Measurements from ENCODE around the gene LRRC37A. TPM values are rescaled to one million over a fixed set of nuclear protein-coding genes. Genes with fewer than 3 reads are reported as not detected.
"Not testable (repeated sequence)": the region's sequence is repeated elsewhere in the genome, so short reads cannot be mapped to it uniquely, and the experiment has no call there.

LRRC37A gene
- 1 to 10 TPM; 2.9 to 5.2 TPM for total RNA-seq
- under 1 TPM; 0.64 to 0.94 TPM for polyA plus RNA-seq
- long read RNA-seq, donor 1 = 0 reads
- long read RNA-seq, donor 2, partial matches to known transcripts = 12 of 12 reads
- long read RNA-seq, donor 2, other reads (novel, unspliced or antisense) = 0 of 12 reads
- long read RNA-seq, donor 3, partial matches to known transcripts = 6 of 6 reads
- long read RNA-seq, donor 3, other reads (novel, unspliced or antisense) = 0 of 6 reads
- long read RNA-seq, donor 4, partial matches to known transcripts = 5 of 5 reads
- long read RNA-seq, donor 4, other reads (novel, unspliced or antisense) = 0 of 5 reads
- long read RNA-seq, donor 5 = 0 reads

GRCh38 chr17:46294831-46295230 lies at the start of gene LRRC37A:
TSS of gene LRRC37A (plus strand) at chr17:46295131. CDS start at chr17:46295134, 3 bp downstream.
- H3K9ac ChIP-seq (ENCODE audit: insufficient read depth in 1 of 2, low read length in 2 of 2); DNase-seq; H3K36me3 ChIP-seq (ENCODE audit: control insufficient read depth in 4 of 4, insufficient read depth in 4 of 4, low read length in 4 of 4); ATAC-seq (ENCODE audit: insufficient read depth, low FRiP score); H3K4me1 ChIP-seq (ENCODE audit: control insufficient read depth in 5 of 5, insufficient read depth in 5 of 5, low read length in 5 of 5); H3K4me3 ChIP-seq; H3K27me3 ChIP-seq (ENCODE audit: control insufficient read depth in 3 of 3, insufficient read depth in 3 of 3, low read length in 2 of 3); H3K9me3 ChIP-seq (ENCODE audit: control insufficient read depth in 4 of 4, insufficient read depth in 3 of 4, low read length in 3 of 4); H3K27ac ChIP-seq (ENCODE audit: low read depth in 1 of 2, low read length in 1 of 2): not testable (repeated sequence)
- no CpG with 5 or more reads among the region's 16 CpGs for WGBS, 2 donors

GRCh38 chr17:46249153-46249552 lies 45.8 kb upstream of the LRRC37A start:
- not testable (repeated sequence) for H3K4me1 ChIP-seq (ENCODE audit: control insufficient read depth in 5 of 5, insufficient read depth in 5 of 5, low read length in 5 of 5); H3K9ac ChIP-seq (ENCODE audit: insufficient read depth in 1 of 2, low read length in 2 of 2); H3K27ac ChIP-seq (ENCODE audit: low read depth in 1 of 2, low read length in 1 of 2); DNase-seq; H3K4me3 ChIP-seq; H3K9me3 ChIP-seq (ENCODE audit: control insufficient read depth in 4 of 4, insufficient read depth in 3 of 4, low read length in 3 of 4); H3K27me3 ChIP-seq (ENCODE audit: control insufficient read depth in 3 of 3, insufficient read depth in 3 of 3, low read length in 2 of 3); ATAC-seq (ENCODE audit: insufficient read depth, low FRiP score); H3K36me3 ChIP-seq (ENCODE audit: control insufficient read depth in 4 of 4, insufficient read depth in 4 of 4, low read length in 4 of 4)
- WGBS, 2 donors = 87 to 89% methylated on average over 3 of the region's 3 CpGs

GRCh38 chr17:46252804-46253203 lies 42.1 kb upstream of the LRRC37A start:
- not testable (repeated sequence) for H3K9me3 ChIP-seq (ENCODE audit: control insufficient read depth in 4 of 4, insufficient read depth in 3 of 4, low read length in 3 of 4); H3K27me3 ChIP-seq (ENCODE audit: control insufficient read depth in 3 of 3, insufficient read depth in 3 of 3, low read length in 2 of 3); H3K4me1 ChIP-seq (ENCODE audit: control insufficient read depth in 5 of 5, insufficient read depth in 5 of 5, low read length in 5 of 5); H3K9ac ChIP-seq (ENCODE audit: insufficient read depth in 1 of 2, low read length in 2 of 2); DNase-seq; H3K4me3 ChIP-seq; ATAC-seq (ENCODE audit: insufficient read depth, low FRiP score); H3K27ac ChIP-seq (ENCODE audit: low read depth in 1 of 2, low read length in 1 of 2); H3K36me3 ChIP-seq (ENCODE audit: control insufficient read depth in 4 of 4, insufficient read depth in 4 of 4, low read length in 4 of 4)
- WGBS, 2 donors = 91 to 96% methylated on average over 11 to 22 of the region's 31 CpGs

- ATAC-seq (ENCODE audit: insufficient read depth, low FRiP score) (peak; percentile 83), DNase-seq (peak in 1 of 3 donors; percentile 2)
- not testable (repeated sequence) for H3K27me3 ChIP-seq (ENCODE audit: control insufficient read depth in 3 of 3, insufficient read depth in 3 of 3, low read length in 2 of 3); H3K9me3 ChIP-seq (ENCODE audit: control insufficient read depth in 4 of 4, insufficient read depth in 3 of 4, low read length in 3 of 4); H3K27ac ChIP-seq (ENCODE audit: low read depth in 1 of 2, low read length in 1 of 2); H3K36me3 ChIP-seq (ENCODE audit: control insufficient read depth in 4 of 4, insufficient read depth in 4 of 4, low read length in 4 of 4); H3K4me1 ChIP-seq (ENCODE audit: control insufficient read depth in 5 of 5, insufficient read depth in 5 of 5, low read length in 5 of 5); H3K4me3 ChIP-seq; H3K9ac ChIP-seq (ENCODE audit: insufficient read depth in 1 of 2, low read length in 2 of 2)
- TF ChIP-seq CTCF (IDR thresholded peaks at IDR 0.05; ENCODE audit: control extremely low read depth, extremely low read depth) = peak; percentile 64
- WGBS, 2 donors = 30 to 38% methylated on average over 8 of the region's 8 CpGs
These were observed 41.2 kb upstream of the LRRC37A start for GRCh38 chr17:46253722-46254121.

- not testable (repeated sequence) for H3K27me3 ChIP-seq (ENCODE audit: control insufficient read depth in 3 of 3, insufficient read depth in 3 of 3, low read length in 2 of 3); H3K4me3 ChIP-seq; H3K27ac ChIP-seq (ENCODE audit: low read depth in 1 of 2, low read length in 1 of 2); ATAC-seq (ENCODE audit: insufficient read depth, low FRiP score); H3K9me3 ChIP-seq (ENCODE audit: control insufficient read depth in 4 of 4, insufficient read depth in 3 of 4, low read length in 3 of 4); H3K4me1 ChIP-seq (ENCODE audit: control insufficient read depth in 5 of 5, insufficient read depth in 5 of 5, low read length in 5 of 5); DNase-seq; H3K9ac ChIP-seq (ENCODE audit: insufficient read depth in 1 of 2, low read length in 2 of 2); H3K36me3 ChIP-seq (ENCODE audit: control insufficient read depth in 4 of 4, insufficient read depth in 4 of 4, low read length in 4 of 4)
- WGBS, 2 donors = 96 to 99% methylated on average over 3 to 5 of the region's 6 CpGs
These were observed 40.7 kb upstream of the LRRC37A start for GRCh38 chr17:46254215-46254614.

- not testable (repeated sequence) for ATAC-seq (ENCODE audit: insufficient read depth, low FRiP score); H3K36me3 ChIP-seq (ENCODE audit: control insufficient read depth in 4 of 4, insufficient read depth in 4 of 4, low read length in 4 of 4); H3K27me3 ChIP-seq (ENCODE audit: control insufficient read depth in 3 of 3, insufficient read depth in 3 of 3, low read length in 2 of 3); H3K9ac ChIP-seq (ENCODE audit: insufficient read depth in 1 of 2, low read length in 2 of 2); H3K9me3 ChIP-seq (ENCODE audit: control insufficient read depth in 4 of 4, insufficient read depth in 3 of 4, low read length in 3 of 4); H3K4me1 ChIP-seq (ENCODE audit: control insufficient read depth in 5 of 5, insufficient read depth in 5 of 5, low read length in 5 of 5); DNase-seq; H3K4me3 ChIP-seq; H3K27ac ChIP-seq (ENCODE audit: low read depth in 1 of 2, low read length in 1 of 2)
- WGBS, 2 donors = 86 to 97% methylated on average over 1 of the region's 1 CpG
These were observed 38.6 kb upstream of the LRRC37A start for GRCh38 chr17:46256369-46256768.

- H3K9me3 ChIP-seq (ENCODE audit: control insufficient read depth in 4 of 4, insufficient read depth in 3 of 4, low read length in 3 of 4); H3K27ac ChIP-seq (ENCODE audit: low read depth in 1 of 2, low read length in 1 of 2); H3K4me3 ChIP-seq; H3K27me3 ChIP-seq (ENCODE audit: control insufficient read depth in 3 of 3, insufficient read depth in 3 of 3, low read length in 2 of 3); H3K9ac ChIP-seq (ENCODE audit: insufficient read depth in 1 of 2, low read length in 2 of 2); H3K36me3 ChIP-seq (ENCODE audit: control insufficient read depth in 4 of 4, insufficient read depth in 4 of 4, low read length in 4 of 4); H3K4me1 ChIP-seq (ENCODE audit: control insufficient read depth in 5 of 5, insufficient read depth in 5 of 5, low read length in 5 of 5): not testable (repeated sequence)
- ATAC-seq (ENCODE audit: insufficient read depth, low FRiP score) (peak; percentile 63), DNase-seq (peak in 1 of 3 donors; percentile 4)
- WGBS, 2 donors = 5% methylated on average over 38 to 41 of the region's 62 CpGs
These were observed 34.9 kb upstream of the LRRC37A start for GRCh38 chr17:46259845-46260661.

Measured in lung (tissue), 16 donors.